Measurements from ENCODE around the gene CCDC110.
A peak's percentile ranks its signal among the peaks of the same experiment; 100 is the strongest.

Gene CCDC110

GRCh38 chr4:185425647-185426352 lies 45.7 kb downstream of the CCDC110 start, which contains the start of gene UFSP2:
TSS of gene UFSP2 (minus strand) at chr4:185425964. CDS start at chr4:185425868, 96 bp downstream.
- H3K27me3 ChIP-seq (ENCODE audit: control insufficient read depth in 1 of 2, insufficient read depth in 2 of 2, low read length in 2 of 2), result no peaks in the 10 kb centered on the region
- H3K9ac ChIP-seq (ENCODE audit: low read depth in 1 of 2, low read length in 2 of 2), result peak within 1 kb of the TSS; percentile 83 to 95
- no peaks in the 10 kb centered on the region for H3K36me3 ChIP-seq (ENCODE audit: control insufficient read depth in 1 of 2, insufficient read depth in 2 of 2, low read length in 2 of 2)
- H3K4me3 ChIP-seq (ENCODE audit: low read depth in 1 of 2, low read length in 2 of 2), result peak within 1 kb of the TSS; percentile 85 to 96
- H3K27ac ChIP-seq (ENCODE audit: low read depth, low read length), result peak within 1 kb of the TSS; percentile 85
- peaks cover 17 to 19% of the 10 kb centered on the region in 2 donors for H3K4me1 ChIP-seq (ENCODE audit: control insufficient read depth in 1 of 2, insufficient read depth in 2 of 2, low read length in 2 of 2)
- no peaks in the 10 kb centered on the region for H3K9me3 ChIP-seq (ENCODE audit: control insufficient read depth in 1 of 2, low read length in 2 of 2)

DNA sequence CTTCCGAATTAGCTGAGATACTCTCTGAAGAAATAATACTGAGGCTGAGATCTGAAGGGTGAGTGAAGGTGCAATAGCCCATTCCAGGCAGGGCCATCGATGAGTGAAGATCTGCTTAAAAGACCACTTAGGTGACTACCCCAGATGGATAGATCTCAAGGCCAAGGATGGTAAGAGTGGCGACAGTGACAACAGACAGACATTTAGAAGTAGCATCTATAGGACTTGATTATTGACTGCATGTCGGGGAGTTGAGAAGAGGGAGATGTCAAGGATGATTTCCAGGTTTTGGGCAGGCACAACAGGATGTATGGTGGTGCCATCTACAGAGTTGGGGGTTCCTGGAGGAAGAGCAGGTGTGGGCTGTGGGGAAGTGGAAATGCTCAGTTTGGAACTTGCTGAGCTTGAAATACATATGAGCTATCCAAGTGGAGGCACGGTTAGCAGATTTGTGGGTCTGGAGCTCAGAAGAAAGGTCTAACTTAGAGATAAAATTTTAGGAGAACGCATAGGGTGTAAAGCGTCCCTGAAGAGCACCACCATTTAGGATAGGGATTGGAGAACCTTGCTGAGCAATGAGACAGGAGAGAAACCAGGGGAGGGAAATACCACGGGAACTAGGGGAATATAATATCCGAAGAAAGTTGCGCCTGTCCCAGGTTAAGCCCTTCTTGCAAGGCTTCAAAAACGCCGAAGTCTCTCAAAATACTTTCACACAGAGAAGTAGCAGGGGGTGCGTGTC lies 46.5 kb downstream of the CCDC110 start:
- H3K9ac ChIP-seq (ENCODE audit: low read depth in 1 of 2, low read length in 2 of 2), result peak overlapping the region; percentile 83 to 95
- peaks cover 17 to 19% of the 10 kb centered on the region in 2 donors for H3K4me1 ChIP-seq (ENCODE audit: control insufficient read depth in 1 of 2, insufficient read depth in 2 of 2, low read length in 2 of 2)
- H3K4me3 ChIP-seq (ENCODE audit: low read depth in 1 of 2, low read length in 2 of 2), result peak overlapping the region; percentile 85 to 96
- H3K36me3 ChIP-seq (ENCODE audit: control insufficient read depth in 1 of 2, insufficient read depth in 2 of 2, low read length in 2 of 2), result no peaks in the 10 kb centered on the region
- H3K9me3 ChIP-seq (ENCODE audit: control insufficient read depth in 1 of 2, low read length in 2 of 2), result no peaks in the 10 kb centered on the region
- no peaks in the 10 kb centered on the region for H3K27me3 ChIP-seq (ENCODE audit: control insufficient read depth in 1 of 2, insufficient read depth in 2 of 2, low read length in 2 of 2)
- H3K27ac ChIP-seq (ENCODE audit: low read depth, low read length), result peak overlapping the region; percentile 85

GRCh38 chr4:185421366-185422124 lies 50.0 kb downstream of the CCDC110 start:
- H3K36me3 ChIP-seq (ENCODE audit: control insufficient read depth in 1 of 2, insufficient read depth in 2 of 2, low read length in 2 of 2), result peaks cover 1 to 10% of the 10 kb centered on the region in 2 donors
- peaks cover 17 to 19% of the 10 kb centered on the region in 2 donors for H3K4me1 ChIP-seq (ENCODE audit: control insufficient read depth in 1 of 2, insufficient read depth in 2 of 2, low read length in 2 of 2)
- H3K4me3 ChIP-seq (ENCODE audit: low read depth in 1 of 2, low read length in 2 of 2), result no peak overlapping the region
- no peaks in the 10 kb centered on the region for H3K9me3 ChIP-seq (ENCODE audit: control insufficient read depth in 1 of 2, low read length in 2 of 2)
- H3K9ac ChIP-seq (ENCODE audit: low read depth in 1 of 2, low read length in 2 of 2), result no peak overlapping the region
- no peaks in the 10 kb centered on the region for H3K27me3 ChIP-seq (ENCODE audit: control insufficient read depth in 1 of 2, insufficient read depth in 2 of 2, low read length in 2 of 2)
- no peak overlapping the region for H3K27ac ChIP-seq (ENCODE audit: low read depth, low read length)

DNA sequence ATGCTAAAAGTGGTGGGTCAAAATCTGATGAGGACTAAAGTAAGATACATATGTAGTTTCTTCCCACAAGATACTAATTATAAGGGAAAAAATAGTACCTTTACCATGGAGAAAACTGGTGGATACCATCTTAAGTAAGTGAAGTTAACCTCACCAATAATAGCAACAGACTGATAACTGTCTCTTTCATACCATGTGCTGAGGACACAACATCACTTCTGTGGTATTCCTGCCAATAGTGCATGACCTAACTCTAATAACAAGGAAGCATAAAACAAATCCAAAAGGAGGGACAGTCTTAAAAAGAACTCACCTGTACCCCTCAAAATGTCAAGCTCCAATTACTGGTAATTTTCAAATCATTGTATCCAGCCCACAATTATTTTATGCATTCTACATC lies 54.6 kb downstream of the CCDC110 start:
- Histone ChIP-seq H3K27ac (ENCODE audit: low read depth, low read length) (no peak overlapping the region), H3K36me3 (ENCODE audit: control insufficient read depth in 1 of 2, insufficient read depth in 2 of 2, low read length in 2 of 2) (peaks cover 14 to 39% of the 10 kb centered on the region in 2 donors), H3K4me3 (ENCODE audit: low read depth in 1 of 2, low read length in 2 of 2) (no peak overlapping the region), H3K9me3 (ENCODE audit: control insufficient read depth in 1 of 2, low read length in 2 of 2) (no peaks in the 10 kb centered on the region), H3K4me1 (ENCODE audit: control insufficient read depth in 1 of 2, insufficient read depth in 2 of 2, low read length in 2 of 2) (no peaks in the 10 kb centered on the region), H3K27me3 (ENCODE audit: control insufficient read depth in 1 of 2, insufficient read depth in 2 of 2, low read length in 2 of 2) (no peaks in the 10 kb centered on the region), H3K9ac (ENCODE audit: low read depth in 1 of 2, low read length in 2 of 2) (no peak overlapping the region)

GRCh38 chr4:185412412-185412811 lies 59.1 kb downstream of the CCDC110 start:
- H3K36me3 ChIP-seq (ENCODE audit: control insufficient read depth in 1 of 2, insufficient read depth in 2 of 2, low read length in 2 of 2), result peaks cover 23 to 61% of the 10 kb centered on the region in 2 donors
- no peak overlapping the region for H3K27ac ChIP-seq (ENCODE audit: low read depth, low read length)
- no peaks in the 10 kb centered on the region for H3K27me3 ChIP-seq (ENCODE audit: control insufficient read depth in 1 of 2, insufficient read depth in 2 of 2, low read length in 2 of 2)
- no peak overlapping the region for H3K9ac ChIP-seq (ENCODE audit: low read depth in 1 of 2, low read length in 2 of 2)
- H3K9me3 ChIP-seq (ENCODE audit: control insufficient read depth in 1 of 2, low read length in 2 of 2), result no peaks in the 10 kb centered on the region
- no peaks in the 10 kb centered on the region for H3K4me1 ChIP-seq (ENCODE audit: control insufficient read depth in 1 of 2, insufficient read depth in 2 of 2, low read length in 2 of 2)
- H3K4me3 ChIP-seq (ENCODE audit: low read depth in 1 of 2, low read length in 2 of 2), result no peak overlapping the region

- Histone ChIP-seq H3K4me1 (ENCODE audit: control insufficient read depth in 1 of 2, insufficient read depth in 2 of 2, low read length in 2 of 2) (no peaks in the 10 kb centered on the region), H3K9ac (ENCODE audit: low read depth in 1 of 2, low read length in 2 of 2) (no peak overlapping the region), H3K27ac (ENCODE audit: low read depth, low read length) (no peak overlapping the region), H3K9me3 (ENCODE audit: control insufficient read depth in 1 of 2, low read length in 2 of 2) (no peaks in the 10 kb centered on the region), H3K4me3 (ENCODE audit: low read depth in 1 of 2, low read length in 2 of 2) (no peak overlapping the region), H3K27me3 (ENCODE audit: control insufficient read depth in 1 of 2, insufficient read depth in 2 of 2, low read length in 2 of 2) (no peaks in the 10 kb centered on the region), H3K36me3 (ENCODE audit: control insufficient read depth in 1 of 2, insufficient read depth in 2 of 2, low read length in 2 of 2) (peaks cover 23 to 55% of the 10 kb centered on the region in 2 donors)
Observed at GRCh38 chr4:185411849-185412248, 59.7 kb downstream of the CCDC110 start.

GRCh38 chr4:185408432-185408831 lies 63.1 kb downstream of the CCDC110 start:
- Histone ChIP-seq H3K27me3 (ENCODE audit: control insufficient read depth in 1 of 2, insufficient read depth in 2 of 2, low read length in 2 of 2) (no peaks in the 10 kb centered on the region), H3K4me1 (ENCODE audit: control insufficient read depth in 1 of 2, insufficient read depth in 2 of 2, low read length in 2 of 2) (no peaks in the 10 kb centered on the region), H3K9me3 (ENCODE audit: control insufficient read depth in 1 of 2, low read length in 2 of 2) (no peaks in the 10 kb centered on the region), H3K36me3 (ENCODE audit: control insufficient read depth in 1 of 2, insufficient read depth in 2 of 2, low read length in 2 of 2) (peaks cover 16 to 53% of the 10 kb centered on the region in 2 donors), H3K4me3 (ENCODE audit: low read depth in 1 of 2, low read length in 2 of 2) (no peak overlapping the region), H3K27ac (ENCODE audit: low read depth, low read length) (no peak overlapping the region), H3K9ac (ENCODE audit: low read depth in 1 of 2, low read length in 2 of 2) (no peak overlapping the region)

DNA sequence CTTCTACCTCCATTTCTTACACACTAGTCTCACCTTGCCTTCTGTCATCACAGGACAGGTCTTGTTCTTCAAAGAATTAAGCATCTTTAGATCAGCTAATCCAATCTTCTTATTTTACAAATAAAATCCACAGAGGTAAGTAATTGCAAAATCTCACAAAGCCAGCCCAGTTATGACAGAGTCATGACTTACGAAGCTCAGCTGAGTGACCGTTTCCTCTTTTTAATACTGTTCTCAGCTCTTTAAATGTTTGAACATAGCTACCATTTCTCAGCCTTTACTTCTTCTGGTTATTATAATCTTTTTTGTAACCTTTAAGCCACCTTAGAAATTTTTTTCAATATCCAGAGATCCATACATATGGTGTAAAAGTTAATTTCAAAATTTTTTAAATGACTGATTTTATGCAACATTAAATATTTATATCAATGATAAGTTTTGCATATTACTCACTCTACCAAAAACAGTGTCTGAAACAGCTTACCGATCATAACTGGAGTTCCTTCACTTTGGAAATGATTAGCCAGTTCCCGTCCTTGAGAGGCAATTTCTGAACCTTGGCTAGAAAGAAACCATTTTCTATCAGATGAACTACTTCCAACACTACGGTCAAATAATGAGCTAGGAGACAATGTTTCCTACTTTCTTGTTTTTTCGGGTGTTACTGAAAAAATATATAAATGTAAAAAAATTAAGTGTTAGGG lies 66.1 kb downstream of the CCDC110 start:
- Histone ChIP-seq H3K9me3 (ENCODE audit: control insufficient read depth in 1 of 2, low read length in 2 of 2) (no peaks in the 10 kb centered on the region), H3K4me3 (ENCODE audit: low read depth in 1 of 2, low read length in 2 of 2) (no peak overlapping the region), H3K4me1 (ENCODE audit: control insufficient read depth in 1 of 2, insufficient read depth in 2 of 2, low read length in 2 of 2) (no peaks in the 10 kb centered on the region), H3K27ac (ENCODE audit: low read depth, low read length) (no peak overlapping the region), H3K36me3 (ENCODE audit: control insufficient read depth in 1 of 2, insufficient read depth in 2 of 2, low read length in 2 of 2) (peaks cover 17 to 47% of the 10 kb centered on the region in 2 donors), H3K9ac (ENCODE audit: low read depth in 1 of 2, low read length in 2 of 2) (no peak overlapping the region), H3K27me3 (ENCODE audit: control insufficient read depth in 1 of 2, insufficient read depth in 2 of 2, low read length in 2 of 2) (no peaks in the 10 kb centered on the region)

GRCh38 chr4:185404031-185404430 lies 67.5 kb downstream of the CCDC110 start:
- Histone ChIP-seq H3K27ac (ENCODE audit: low read depth, low read length) (no peak overlapping the region), H3K9ac (ENCODE audit: low read depth in 1 of 2, low read length in 2 of 2) (no peak overlapping the region), H3K4me1 (ENCODE audit: control insufficient read depth in 1 of 2, insufficient read depth in 2 of 2, low read length in 2 of 2) (no peaks in the 10 kb centered on the region), H3K27me3 (ENCODE audit: control insufficient read depth in 1 of 2, insufficient read depth in 2 of 2, low read length in 2 of 2) (no peaks in the 10 kb centered on the region), H3K36me3 (ENCODE audit: control insufficient read depth in 1 of 2, insufficient read depth in 2 of 2, low read length in 2 of 2) (peaks cover 17 to 41% of the 10 kb centered on the region in 2 donors), H3K9me3 (ENCODE audit: control insufficient read depth in 1 of 2, low read length in 2 of 2) (no peaks in the 10 kb centered on the region), H3K4me3 (ENCODE audit: low read depth in 1 of 2, low read length in 2 of 2) (no peak overlapping the region)
